DMS79 (cell line): Measurements from ENCODE around the gene TM4SF1.
A peak's percentile ranks its signal among the peaks of the same experiment; 100 is the strongest.
"Not testable (repeated sequence)": the region's sequence is repeated elsewhere in the genome, so short reads cannot be mapped to it uniquely, and the experiment has no call there.

Experiments used
- DNase-seq: peaks from one replicate; lab custom pipeline; 2025; lab: John Stamatoyannopoulos, UW

The TM4SF1 gene

GRCh38 chr3:149343951-149344350 lies 33.5 kb downstream of the TM4SF1 start:
- DNase-seq: no peak

- no peak for DNase-seq
Observed at GRCh38 chr3:149342413-149343380, 34.8 kb downstream of the TM4SF1 start.

- no peak for DNase-seq
Observed at GRCh38 chr3:149340310-149340933, 37.0 kb downstream of the TM4SF1 start.

- no peak for DNase-seq
Observed at GRCh38 chr3:149339931-149340309, 37.5 kb downstream of the TM4SF1 start.

- DNase-seq: not testable (repeated sequence)
Observed at GRCh38 chr3:149337486-149337885, 40.0 kb downstream of the TM4SF1 start.

GRCh38 chr3:149336925-149337324 lies 40.5 kb downstream of the TM4SF1 start:
- DNase-seq: no peak

- DNase-seq: no peak
Observed at GRCh38 chr3:149333176-149333859, 44.1 kb downstream of the TM4SF1 start, which contains the start of gene TM4SF18. TSS of gene TM4SF18 (minus strand) at chr3:149333636. CDS start at chr3:149333382, 254 bp downstream.

- no peak for DNase-seq
Observed at GRCh38 chr3:149332771-149333170, 44.7 kb downstream of the TM4SF1 start.

- no peak for DNase-seq
Observed at GRCh38 chr3:149332227-149332765, 45.2 kb downstream of the TM4SF1 start.

GRCh38 chr3:149331396-149331795 lies 46.1 kb downstream of the TM4SF1 start:
- no peak for DNase-seq

- DNase-seq: no peak
Observed at GRCh38 chr3:149330609-149331331, 46.7 kb downstream of the TM4SF1 start.

GRCh38 chr3:149327156-149327555 lies 50.3 kb downstream of the TM4SF1 start:
- no peak for DNase-seq

GRCh38 chr3:149325581-149325980 lies 51.9 kb downstream of the TM4SF1 start:
- no peak for DNase-seq

GRCh38 chr3:149324332-149324731 lies 53.1 kb downstream of the TM4SF1 start:
- DNase-seq: no peak

- no peak for DNase-seq
Observed at GRCh38 chr3:149321640-149322039, 55.8 kb downstream of the TM4SF1 start.

GRCh38 chr3:149321136-149321535 lies 56.3 kb downstream of the TM4SF1 start:
- DNase-seq: no peak

GRCh38 chr3:149319750-149320149 lies 57.7 kb downstream of the TM4SF1 start:
- DNase-seq: peak; percentile 57
